ENCODE measurements around the gene ATG4D.
A peak's percentile ranks its signal among the peaks of the same experiment; 100 is the strongest.

Gene ATG4D

GRCh38 chr19:10555610-10555973 lies 11.9 kb downstream of the ATG4D start:
- H3K36me3 ChIP-seq: peaks cover 48 to 98% (median 95%) of the 10 kb centered on the region in 3 donors
- no peaks in the 10 kb centered on the region for H3K4me1 ChIP-seq
- intact Hi-C loops (cut with DNase I; ENCODE audit: low total_unique reads): no loop called here
- no peak overlapping the region for H3K4me3 ChIP-seq
- no peaks in the 10 kb centered on the region for H3K27me3 ChIP-seq
- no peak for DNase-seq
- TF ChIP-seq CTCF (IDR thresholded peaks at IDR 0.05): no peak
- H3K27ac ChIP-seq: no peak overlapping the region
- no peaks in the 10 kb centered on the region for H3K9me3 ChIP-seq

- Histone ChIP-seq H3K27ac (no peak overlapping the region), H3K36me3 (peaks cover 37 to 96% (median 82%) of the 10 kb centered on the region in 3 donors), H3K4me3 (no peak overlapping the region), H3K4me1 (no peaks in the 10 kb centered on the region), H3K27me3 (no peaks in the 10 kb centered on the region), H3K9me3 (no peaks in the 10 kb centered on the region)
- TF ChIP-seq CTCF (IDR thresholded peaks at IDR 0.05): no peak
- no peak for DNase-seq
- intact Hi-C loops (cut with DNase I; ENCODE audit: low total_unique reads): no loop called here
Measured at GRCh38 chr19:10557603-10558197, 14.0 kb downstream of the ATG4D start.

- TF ChIP-seq CTCF (IDR thresholded peaks at IDR 0.05): no peak
- intact Hi-C loops (cut with DNase I; ENCODE audit: low total_unique reads): loop anchor here (10.0 kb wide), 1 partner anchor 155 kb away; the partner anchor contains the start of gene CDC37
- H3K27ac ChIP-seq: no peak overlapping the region
- DNase-seq: no peak
- no peaks in the 10 kb centered on the region for H3K27me3 ChIP-seq
- peaks cover 0 to 9% (median 6%) of the 10 kb centered on the region in 4 donors for H3K4me1 ChIP-seq
- H3K4me3 ChIP-seq: no peak overlapping the region
- no peaks in the 10 kb centered on the region for H3K9me3 ChIP-seq
- peaks cover 19 to 72% (median 58%) of the 10 kb centered on the region in 3 donors for H3K36me3 ChIP-seq
Measured at GRCh38 chr19:10560154-10560553, 16.4 kb downstream of the ATG4D start.

GRCh38 chr19:10562609-10563008 lies 18.9 kb downstream of the ATG4D start:
- Histone ChIP-seq H3K36me3 (peaks cover 19 to 54% (median 34%) of the 10 kb centered on the region in 3 donors), H3K27me3 (no peaks in the 10 kb centered on the region), H3K4me3 (no peak overlapping the region), H3K4me1 (peaks cover 0 to 29% (median 22%) of the 10 kb centered on the region in 4 donors), H3K27ac (no peak overlapping the region), H3K9me3 (no peaks in the 10 kb centered on the region)
- intact Hi-C loops (cut with DNase I; ENCODE audit: low total_unique reads): loop anchor here (10.0 kb wide), 1 partner anchor 158 kb away; the partner anchor contains the start of gene CDC37
- TF ChIP-seq CTCF (IDR thresholded peaks at IDR 0.05): no peak
- DNase-seq: no peak

GRCh38 chr19:10565028-10565566 lies 21.4 kb downstream of the ATG4D start:
- Histone ChIP-seq H3K27ac (peak overlapping the region; percentile 91 to 92), H3K27me3 (no peaks in the 10 kb centered on the region), H3K36me3 (peaks cover 9 to 29% (median 13%) of the 10 kb centered on the region in 3 donors), H3K4me1 (peaks cover 0 to 42% (median 32%) of the 10 kb centered on the region in 4 donors), H3K9me3 (no peaks in the 10 kb centered on the region), H3K4me3 (peak overlapping the region; percentile 91 to 94)
- intact Hi-C loops (cut with DNase I; ENCODE audit: low total_unique reads): loop anchor here (5.0 to 10.0 kb wide), 2 partner anchors 63 to 160 kb away; partner anchors contain the start of genes CDC37 and KEAP1
- DNase-seq: peak; percentile 45 to 76
- peak in 1 of 2 experiments; percentile 8 for TF ChIP-seq CTCF (IDR thresholded peaks at IDR 0.05)
